Astrocyte of the cerebellum (primary cell): ENCODE measurements around the gene NSUN2.

ENCODE experiments used
- DNase-seq: peaks from one replicate; pipeline ENCODE4 v3.0.0-alpha.2; 2011; ENCODE audit warnings: low read depth
- H3K4me3 ChIP-seq: 2 replicates; pipeline ENCODE4 v1.5.1; 2011; ENCODE audit warnings: mild to moderate bottlenecking, low read depth, low read length, moderate library complexity
- in situ Hi-C: cut with HindIII; loops from 2 replicates; pipeline ENCODE4 v1.10.0; 2017; ENCODE audit warnings: low sequenced_read_pairs
- TF ChIP-seq, protein P1 (sequence below): IDR thresholded peaks from 2 replicates; pipeline ENCODE4 v1.5.1; 2012; ENCODE audit warnings: low read length, low read depth, moderate library complexity, mild to moderate bottlenecking; ENCODE audit errors: missing control alignments

NSUN2 gene

DNA sequence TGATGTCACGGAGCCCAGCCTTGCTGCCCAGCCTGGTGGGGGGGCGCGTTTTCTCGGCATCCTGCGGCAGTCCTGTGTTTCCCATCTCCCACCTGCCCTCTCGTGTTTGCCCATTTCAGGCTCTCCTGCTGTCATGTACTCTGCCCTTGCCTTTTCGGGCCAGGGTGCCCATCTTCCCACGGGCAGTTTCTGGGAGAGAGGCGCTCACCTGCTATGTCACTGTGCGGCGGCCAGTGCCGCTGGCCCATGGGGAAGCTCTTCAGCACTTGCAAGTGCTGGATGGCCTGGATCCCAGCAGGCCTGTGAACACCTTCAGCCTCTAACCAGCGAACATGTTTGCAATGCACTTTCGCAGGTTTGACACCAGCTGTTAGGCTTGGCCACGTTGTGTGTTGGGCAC lies 33.9 kb upstream of the NSUN2 start:
- DNase-seq = no peak
- in situ Hi-C loops = no loop called here
- no peak overlapping the region for H3K4me3 ChIP-seq
- TF ChIP-seq, protein P1, sequence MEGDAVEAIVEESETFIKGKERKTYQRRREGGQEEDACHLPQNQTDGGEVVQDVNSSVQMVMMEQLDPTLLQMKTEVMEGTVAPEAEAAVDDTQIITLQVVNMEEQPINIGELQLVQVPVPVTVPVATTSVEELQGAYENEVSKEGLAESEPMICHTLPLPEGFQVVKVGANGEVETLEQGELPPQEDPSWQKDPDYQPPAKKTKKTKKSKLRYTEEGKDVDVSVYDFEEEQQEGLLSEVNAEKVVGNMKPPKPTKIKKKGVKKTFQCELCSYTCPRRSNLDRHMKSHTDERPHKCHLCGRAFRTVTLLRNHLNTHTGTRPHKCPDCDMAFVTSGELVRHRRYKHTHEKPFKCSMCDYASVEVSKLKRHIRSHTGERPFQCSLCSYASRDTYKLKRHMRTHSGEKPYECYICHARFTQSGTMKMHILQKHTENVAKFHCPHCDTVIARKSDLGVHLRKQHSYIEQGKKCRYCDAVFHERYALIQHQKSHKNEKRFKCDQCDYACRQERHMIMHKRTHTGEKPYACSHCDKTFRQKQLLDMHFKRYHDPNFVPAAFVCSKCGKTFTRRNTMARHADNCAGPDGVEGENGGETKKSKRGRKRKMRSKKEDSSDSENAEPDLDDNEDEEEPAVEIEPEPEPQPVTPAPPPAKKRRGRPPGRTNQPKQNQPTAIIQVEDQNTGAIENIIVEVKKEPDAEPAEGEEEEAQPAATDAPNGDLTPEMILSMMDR = no peak

GRCh38 chr5:6660688-6661087 lies 27.8 kb upstream of the NSUN2 start:
- TF ChIP-seq, protein P1 = no peak

DNA sequence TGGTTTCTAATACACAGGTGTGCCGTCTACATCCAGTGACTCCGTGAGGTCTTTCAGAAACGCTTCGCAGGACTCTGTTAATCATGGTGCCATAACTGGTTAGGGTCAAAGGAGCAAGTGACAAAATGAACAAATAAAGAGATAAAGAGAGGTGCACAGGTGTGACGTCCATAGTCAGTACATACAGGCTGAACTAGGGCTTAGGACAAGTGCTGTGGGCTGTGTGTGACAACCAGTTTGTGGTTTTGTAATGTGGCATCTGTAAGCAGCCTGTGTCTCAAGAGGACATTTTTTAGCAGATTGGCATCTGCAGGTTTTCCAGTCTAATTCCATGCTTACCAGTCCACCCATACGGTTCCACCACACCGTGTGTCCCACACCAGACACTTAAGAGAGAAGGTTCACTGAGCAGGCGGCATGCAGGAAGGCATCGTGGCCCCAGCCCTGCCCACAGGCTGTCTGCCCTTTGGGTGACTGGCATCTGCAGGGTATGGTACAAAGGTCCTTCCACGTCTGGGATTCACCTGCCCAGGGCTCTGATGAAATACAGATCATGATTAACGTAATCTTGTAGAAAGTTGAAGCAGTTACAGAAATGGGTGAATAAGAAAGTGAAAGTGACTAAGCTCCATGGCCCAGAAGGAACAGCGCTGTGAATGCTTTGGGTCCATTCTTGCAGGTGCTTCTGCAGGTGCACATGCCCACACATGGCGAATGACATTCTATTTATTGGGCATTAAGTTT lies 27.3 kb upstream of the NSUN2 start:
- TF ChIP-seq, protein P1 = no peak
- no peak for DNase-seq
- in situ Hi-C loops = no loop called here
- H3K4me3 ChIP-seq = no peak overlapping the region

More at GRCh38 chr5:6660688-6661087, 27.8 kb upstream of the NSUN2 start:
- no peak overlapping the region for H3K4me3 ChIP-seq
- in situ Hi-C loops = no loop called here
- DNase-seq = no peak

DNA sequence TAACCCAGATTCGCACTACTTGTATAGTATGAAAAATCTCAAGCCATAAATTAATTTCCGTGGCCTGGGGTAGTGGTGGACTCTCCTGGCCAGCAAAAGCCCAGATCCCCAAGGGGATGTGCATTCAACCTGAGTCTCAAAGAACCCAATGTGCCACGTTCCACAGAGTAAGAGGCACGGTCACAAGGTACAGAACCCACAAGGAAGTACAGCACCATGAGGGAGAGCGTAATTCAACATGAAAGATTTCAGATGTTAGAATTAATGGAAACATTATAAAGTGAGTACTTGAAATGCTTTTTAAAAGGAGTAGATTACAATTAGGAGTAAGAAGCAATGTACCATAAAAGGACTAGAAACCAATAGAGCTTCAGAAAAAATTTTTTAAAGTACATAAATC lies 23.8 kb upstream of the NSUN2 start:
- H3K4me3 ChIP-seq = no peak overlapping the region
- DNase-seq = no peak
- in situ Hi-C loops = no loop called here
- TF ChIP-seq, protein P1 = no peak

DNA sequence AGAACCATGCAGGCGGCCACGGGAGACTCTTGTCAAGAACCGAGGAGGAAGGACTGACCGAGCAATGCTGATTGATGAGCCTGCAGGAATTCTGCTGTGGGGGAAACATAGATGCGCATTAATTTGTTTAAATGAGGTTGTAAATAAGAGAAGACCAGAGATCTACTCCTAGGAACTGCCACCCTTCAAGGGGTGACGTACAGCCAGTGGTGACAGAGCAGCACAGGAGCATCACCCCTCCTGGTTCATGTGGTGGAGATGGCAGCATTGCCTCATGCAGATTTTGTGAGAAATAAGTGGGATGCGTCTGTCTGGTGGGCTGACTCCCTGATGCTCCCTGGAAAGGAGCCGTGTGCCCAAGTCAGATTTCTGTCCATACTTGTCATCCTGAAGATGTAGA lies 22.6 kb upstream of the NSUN2 start:
- TF ChIP-seq, protein P1 = no peak
- DNase-seq = no peak
- no peak overlapping the region for H3K4me3 ChIP-seq
- in situ Hi-C loops = no loop called here

- no peak for DNase-seq
- no peak overlapping the region for H3K4me3 ChIP-seq
- TF ChIP-seq, protein P1 = no peak
- in situ Hi-C loops = no loop called here
Measured at GRCh38 chr5:6652025-6652424, 19.2 kb upstream of the NSUN2 start.
